ENCODE measurements around the gene NFE2L1. TPM values are rescaled to one million over a fixed set of nuclear protein-coding genes. Genes with fewer than 3 reads are reported as not detected.
"Not testable (repeated sequence)": the region's sequence is repeated elsewhere in the genome, so short reads cannot be mapped to it uniquely, and the experiment has no call there.

Gene NFE2L1, protein sequence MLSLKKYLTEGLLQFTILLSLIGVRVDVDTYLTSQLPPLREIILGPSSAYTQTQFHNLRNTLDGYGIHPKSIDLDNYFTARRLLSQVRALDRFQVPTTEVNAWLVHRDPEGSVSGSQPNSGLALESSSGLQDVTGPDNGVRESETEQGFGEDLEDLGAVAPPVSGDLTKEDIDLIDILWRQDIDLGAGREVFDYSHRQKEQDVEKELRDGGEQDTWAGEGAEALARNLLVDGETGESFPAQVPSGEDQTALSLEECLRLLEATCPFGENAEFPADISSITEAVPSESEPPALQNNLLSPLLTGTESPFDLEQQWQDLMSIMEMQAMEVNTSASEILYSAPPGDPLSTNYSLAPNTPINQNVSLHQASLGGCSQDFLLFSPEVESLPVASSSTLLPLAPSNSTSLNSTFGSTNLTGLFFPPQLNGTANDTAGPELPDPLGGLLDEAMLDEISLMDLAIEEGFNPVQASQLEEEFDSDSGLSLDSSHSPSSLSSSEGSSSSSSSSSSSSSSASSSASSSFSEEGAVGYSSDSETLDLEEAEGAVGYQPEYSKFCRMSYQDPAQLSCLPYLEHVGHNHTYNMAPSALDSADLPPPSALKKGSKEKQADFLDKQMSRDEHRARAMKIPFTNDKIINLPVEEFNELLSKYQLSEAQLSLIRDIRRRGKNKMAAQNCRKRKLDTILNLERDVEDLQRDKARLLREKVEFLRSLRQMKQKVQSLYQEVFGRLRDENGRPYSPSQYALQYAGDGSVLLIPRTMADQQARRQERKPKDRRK
- total RNA-seq: 911 TPM
- long read RNA-seq, full-length matches to known transcripts: 46 of 665 reads
- long read RNA-seq, partial matches to known transcripts: 522 of 665 reads
- long read RNA-seq, other reads (novel, unspliced or antisense): 97 of 665 reads

DNA sequence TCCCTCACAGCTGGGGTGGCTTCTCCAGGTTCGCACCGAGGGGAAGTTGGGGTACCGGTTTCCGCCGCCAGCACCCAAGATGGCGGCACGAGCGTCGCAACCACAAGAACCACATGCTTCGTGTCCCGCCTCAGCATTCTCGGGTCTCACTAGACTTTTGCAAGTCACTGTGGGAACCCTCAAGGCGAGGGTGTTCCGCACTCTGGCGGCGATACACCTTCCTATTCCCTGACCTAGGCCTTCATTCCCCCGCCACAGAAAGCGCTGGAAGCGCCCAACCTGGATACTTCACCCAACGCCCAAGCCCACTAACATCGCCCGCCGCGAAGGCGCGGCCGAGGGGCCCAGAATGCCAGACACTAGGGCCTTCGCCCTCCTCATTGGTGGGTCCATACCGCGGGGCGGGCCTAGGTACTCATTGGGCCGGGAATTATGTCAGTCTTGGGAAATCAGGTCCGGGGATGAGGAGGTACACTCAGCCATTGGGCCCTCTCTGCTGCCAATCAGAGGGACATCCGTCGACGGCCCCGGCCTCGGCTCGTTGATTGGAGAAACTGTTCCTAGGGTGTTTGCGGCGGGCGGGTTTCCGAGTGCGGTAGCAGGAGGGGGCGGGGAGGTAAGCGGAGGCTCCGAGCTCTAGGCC is at the start of gene NFE2L1:
NFE2L1 (plus strand) TSS at position 619 of the 643 bp plus-strand sequence. CDS start 2,760 bp downstream, outside the sequence.
- peak; percentile 100 for DNase-seq
- intact Hi-C loops (cut with DNase I): no loop called here
- ATAC-seq (ENCODE audit: poor library complexity): peak; percentile 81

DNA sequence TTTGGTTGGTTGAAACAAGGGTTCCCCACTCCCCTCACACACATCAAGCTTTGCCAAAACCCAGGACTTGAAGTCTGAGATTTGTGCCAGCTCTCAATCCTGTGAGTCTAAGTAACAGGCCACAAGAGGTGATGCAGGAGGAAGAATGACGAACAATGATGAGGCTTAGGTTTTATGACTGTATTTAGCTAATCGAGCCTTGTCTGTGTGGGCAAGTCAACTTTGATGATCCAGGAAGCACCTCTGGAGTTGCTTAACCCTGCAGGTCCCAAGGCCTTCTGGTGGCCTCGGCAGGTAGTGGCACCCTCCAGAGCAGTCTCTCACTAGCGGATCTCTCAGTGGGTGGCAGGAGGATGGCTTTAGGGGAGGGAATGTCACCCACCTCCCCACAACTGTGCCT is 48.6 kb upstream of the NFE2L1 start:
- ATAC-seq (ENCODE audit: poor library complexity) (no peak), DNase-seq (no peak)
- intact Hi-C loops (cut with DNase I): no loop called here

DNA sequence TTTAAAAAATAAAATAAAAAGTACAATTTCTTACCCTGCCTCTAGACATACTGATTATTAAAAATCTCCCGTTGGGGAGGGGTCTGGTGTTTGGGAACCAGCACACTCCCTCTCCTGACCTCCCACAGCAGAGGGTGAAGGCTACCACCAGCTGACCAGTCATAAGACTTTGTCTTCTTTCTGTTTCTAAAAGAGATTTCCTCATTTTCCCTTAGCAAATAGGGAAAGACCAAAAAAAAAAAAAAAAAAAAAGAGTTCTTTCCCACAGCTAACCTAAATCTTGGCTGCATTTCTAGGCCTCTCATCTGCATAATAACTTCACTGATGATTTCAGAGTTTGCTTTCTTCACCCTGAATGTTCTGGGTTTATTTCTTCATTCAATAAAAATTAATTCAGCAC is 47.0 kb upstream of the NFE2L1 start:
- ATAC-seq (ENCODE audit: poor library complexity) (peak; percentile 33), DNase-seq (no peak)
- intact Hi-C loops (cut with DNase I): no loop called here

DNA sequence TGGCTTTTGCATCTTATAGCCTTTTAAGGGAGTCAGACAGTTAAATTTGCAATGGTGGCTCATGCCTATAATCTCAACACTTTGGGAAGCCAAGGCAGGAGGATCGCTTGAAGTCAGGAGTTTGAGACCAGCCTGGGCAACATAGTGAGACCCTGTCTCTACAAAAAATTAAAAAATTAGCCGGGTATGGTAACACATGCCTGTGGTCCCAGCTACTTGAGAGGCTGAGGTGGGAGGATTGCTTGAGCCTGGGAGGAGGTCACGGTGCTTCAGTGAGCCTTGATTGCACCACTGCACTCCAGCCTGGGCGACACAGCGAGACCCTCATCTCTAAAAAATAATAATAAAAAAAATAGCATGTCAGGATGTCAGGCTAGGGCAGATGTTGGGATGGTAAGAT is 46.5 kb upstream of the NFE2L1 start:
- ATAC-seq (ENCODE audit: poor library complexity); DNase-seq; intact Hi-C loops (cut with DNase I): not testable (repeated sequence)

DNA sequence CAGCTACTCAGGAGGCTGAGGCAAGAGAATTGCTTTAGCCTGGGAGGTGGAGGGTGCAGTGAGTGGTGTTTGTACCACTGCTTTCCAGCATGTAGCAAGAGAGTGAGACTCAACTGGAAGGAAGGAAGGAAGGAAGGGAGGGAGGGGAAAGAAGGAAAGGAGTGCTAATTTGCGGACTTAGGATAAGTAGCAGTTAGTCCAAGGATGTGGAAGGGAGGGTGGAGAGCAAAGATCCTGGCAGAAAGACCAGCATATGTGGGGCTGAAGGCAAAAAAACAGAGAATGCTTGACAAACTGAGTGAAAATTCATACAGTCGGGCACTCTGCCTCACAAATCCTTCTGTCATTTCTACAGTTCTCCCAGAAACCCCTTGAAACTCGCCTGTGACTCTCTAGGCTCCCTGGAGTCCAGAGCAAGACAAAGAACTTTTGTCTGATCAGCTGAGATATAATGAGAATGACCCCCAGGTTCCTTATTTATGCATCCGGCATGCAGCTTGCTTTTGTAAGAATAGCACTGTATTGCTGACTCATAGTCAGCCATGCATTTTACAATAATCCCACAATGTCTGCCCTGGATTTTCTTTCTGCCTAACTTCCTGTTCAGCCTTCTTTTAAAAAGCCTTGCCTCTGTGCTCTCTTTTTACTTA is 45.8 kb upstream of the NFE2L1 start:
- intact Hi-C loops (cut with DNase I): no loop called here
- DNase-seq (no peak), ATAC-seq (ENCODE audit: poor library complexity) (peak; percentile 69)

DNA sequence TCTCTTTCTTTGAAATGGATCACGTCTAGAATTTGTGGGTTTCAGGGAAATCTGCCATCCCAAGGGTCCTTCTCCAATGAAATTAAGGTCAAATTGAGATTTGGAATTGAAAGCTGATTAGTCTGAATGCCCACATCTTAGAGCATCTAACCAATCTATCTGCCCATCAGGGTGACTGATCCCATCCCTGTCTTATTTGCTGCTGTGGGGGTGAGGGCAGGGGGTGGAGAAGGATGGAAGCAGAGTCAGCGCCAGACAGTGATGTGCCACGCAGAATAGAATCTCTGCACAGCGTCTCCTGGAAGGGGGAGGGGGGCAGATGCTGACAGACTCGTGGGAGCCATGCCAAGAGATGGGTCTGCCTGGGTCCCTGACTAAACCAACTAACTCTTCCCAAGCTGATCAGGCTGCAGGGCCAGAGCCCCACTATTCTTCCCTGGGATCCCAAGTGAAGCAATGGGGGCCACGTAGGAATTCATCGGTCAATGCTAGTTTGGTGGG is 45.2 kb upstream of the NFE2L1 start:
- DNase-seq (no peak), ATAC-seq (ENCODE audit: poor library complexity) (no peak)
- intact Hi-C loops (cut with DNase I): no loop called here

DNA sequence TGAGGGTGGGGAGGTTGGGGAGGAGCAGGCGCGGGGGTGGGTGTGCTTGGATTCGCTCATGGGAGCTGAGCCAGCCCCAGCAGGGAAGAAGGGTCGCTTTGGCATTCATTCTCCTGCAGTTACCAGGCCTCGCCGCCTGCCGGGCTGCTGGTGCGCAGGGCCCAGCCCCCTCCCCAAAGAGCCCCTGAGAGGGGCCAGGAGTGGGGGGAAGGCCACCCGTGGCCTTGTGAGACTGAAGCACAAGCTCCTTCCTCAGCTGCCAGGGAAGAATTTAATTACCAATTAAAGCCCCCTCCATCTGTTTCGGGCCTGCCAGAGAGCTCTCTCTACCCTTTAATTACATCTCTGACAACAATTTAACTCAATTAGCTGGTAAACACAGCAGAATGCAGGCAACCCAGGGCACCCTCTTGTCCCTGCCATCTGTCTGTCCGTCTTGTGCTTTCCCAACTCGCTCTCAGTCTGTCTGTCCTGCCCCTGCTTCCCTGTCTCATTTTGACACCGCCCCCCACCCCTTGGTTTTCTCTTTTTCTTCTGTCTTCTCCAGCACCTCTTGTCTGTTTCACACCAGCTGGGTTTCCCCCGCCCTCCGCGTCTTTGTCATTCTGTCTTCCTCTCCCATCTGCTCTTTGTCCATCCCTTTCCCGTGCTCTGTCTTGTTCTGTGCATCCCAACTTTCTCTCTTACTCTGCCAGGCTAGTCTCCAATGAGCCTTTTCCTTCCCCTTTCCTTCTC is 44.6 kb upstream of the NFE2L1 start:
- intact Hi-C loops (cut with DNase I): no loop called here
- DNase-seq: no peak
- no peak for ATAC-seq (ENCODE audit: poor library complexity)

DNA sequence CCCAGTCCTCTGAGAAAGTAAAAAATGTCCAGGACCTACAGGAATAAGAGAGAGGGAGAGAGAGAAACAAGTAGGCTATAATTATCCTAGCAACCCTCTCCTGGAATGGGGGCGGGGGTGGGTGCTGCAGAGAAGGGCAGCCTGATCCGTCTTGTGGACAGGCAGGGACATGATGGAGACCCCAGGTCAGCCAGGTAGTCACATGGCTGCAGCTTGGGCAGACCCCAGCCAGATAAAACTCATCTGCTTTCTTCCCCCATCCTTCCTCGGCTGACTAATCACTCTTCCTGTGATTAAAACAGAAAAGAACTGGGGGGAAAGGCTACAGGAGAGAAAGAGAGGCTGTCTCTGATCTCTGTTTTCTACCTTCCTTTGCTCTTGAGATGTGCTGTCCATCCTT is 43.2 kb upstream of the NFE2L1 start:
- no peak for DNase-seq
- intact Hi-C loops (cut with DNase I): no loop called here
- no peak for ATAC-seq (ENCODE audit: poor library complexity)

DNA sequence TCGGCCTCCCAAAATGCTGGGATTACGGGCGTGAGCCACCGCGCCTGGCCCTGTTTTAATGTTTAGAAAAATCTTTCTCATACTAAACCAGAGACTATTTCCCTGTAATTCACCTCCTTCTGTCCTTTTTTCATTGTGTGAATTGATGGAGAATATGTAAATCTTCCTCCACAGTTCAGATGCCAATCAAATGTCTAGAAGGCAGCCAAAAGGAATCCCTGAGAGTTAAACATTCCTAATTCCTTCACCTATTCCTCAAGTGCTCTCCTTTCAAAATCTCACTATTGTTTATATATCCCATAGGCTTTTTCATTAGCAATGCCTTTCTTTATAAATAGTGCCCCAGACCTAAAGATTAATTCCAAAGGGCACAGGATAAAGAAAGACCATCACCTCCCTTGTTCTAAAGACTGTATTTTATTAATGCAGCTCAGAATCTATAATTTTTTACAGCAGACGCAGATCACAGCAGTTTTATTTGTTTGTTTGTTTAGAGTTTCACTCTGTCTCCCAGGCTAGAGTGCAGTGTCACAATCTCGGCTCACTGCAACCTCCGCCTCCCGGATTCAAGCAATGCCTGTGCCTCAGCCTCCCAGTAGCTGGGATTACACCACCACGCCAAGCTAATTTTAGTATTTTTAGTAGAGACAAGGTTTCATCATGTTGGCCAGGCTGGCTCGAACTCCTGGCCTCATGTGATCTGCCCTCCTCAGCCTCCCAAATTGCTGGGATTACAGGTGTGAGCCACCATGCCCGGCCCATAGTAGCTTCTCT is 41.0 kb upstream of the NFE2L1 start:
- intact Hi-C loops (cut with DNase I): no loop called here
- DNase-seq (no peak), ATAC-seq (ENCODE audit: poor library complexity) (no peak)

DNA sequence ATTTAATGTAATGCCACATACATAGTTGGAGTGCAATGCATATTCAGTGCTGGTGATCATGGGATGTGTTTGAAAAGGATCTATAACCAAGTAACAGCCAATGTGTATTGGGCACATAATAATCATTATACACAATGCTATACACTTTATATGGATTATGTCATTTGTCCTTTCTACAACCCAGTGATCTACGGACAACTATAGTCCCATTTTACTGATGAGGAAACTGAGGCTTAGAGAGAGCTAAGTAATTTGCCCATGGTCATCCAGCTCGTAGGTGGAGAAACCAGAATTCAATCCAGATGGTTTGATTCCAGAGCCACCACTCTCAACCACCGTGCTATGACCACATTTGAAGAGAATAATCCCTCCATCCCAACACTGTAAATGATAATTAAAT is 38.0 kb upstream of the NFE2L1 start:
- ATAC-seq (ENCODE audit: poor library complexity) (no peak), DNase-seq (no peak)
- intact Hi-C loops (cut with DNase I): no loop called here

DNA sequence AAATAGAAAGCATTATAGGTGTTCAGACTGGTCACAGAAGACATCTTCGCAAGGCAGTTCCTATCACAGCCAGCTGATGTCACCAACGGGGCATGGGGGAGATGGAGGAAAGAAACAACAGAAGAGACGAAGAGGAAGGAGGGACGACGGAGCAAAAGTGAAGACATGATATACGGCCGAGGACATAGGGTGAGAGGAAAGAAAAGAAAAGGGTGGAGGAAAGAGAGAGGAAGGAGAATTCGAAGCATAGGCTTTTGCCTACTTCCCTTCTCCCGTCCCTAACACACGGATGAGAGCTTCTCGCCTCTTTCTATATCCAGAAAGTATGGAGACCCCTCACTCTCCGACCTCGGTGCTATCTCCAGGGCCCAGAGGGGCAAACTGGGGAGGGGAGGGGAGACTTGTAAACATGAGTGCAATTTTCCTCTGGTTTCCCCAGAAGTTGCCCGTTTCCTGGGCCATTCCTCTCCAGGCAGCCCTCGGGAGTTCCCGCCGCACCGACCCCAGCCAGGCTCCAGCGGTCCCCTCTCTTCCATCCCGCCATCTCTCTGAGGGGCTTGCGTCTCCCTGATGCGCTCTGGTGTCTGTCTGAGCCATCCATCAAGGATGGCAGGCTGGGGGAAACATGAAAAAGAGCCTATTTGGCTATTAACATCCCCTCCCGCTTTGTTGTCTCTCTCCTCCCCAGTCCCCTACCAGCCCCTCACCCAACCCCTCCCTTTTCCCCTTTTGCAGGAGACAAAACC is 36.6 kb upstream of the NFE2L1 start:
- ATAC-seq (ENCODE audit: poor library complexity): peak; percentile 58
- intact Hi-C loops (cut with DNase I): no loop called here
- DNase-seq: no peak

DNA sequence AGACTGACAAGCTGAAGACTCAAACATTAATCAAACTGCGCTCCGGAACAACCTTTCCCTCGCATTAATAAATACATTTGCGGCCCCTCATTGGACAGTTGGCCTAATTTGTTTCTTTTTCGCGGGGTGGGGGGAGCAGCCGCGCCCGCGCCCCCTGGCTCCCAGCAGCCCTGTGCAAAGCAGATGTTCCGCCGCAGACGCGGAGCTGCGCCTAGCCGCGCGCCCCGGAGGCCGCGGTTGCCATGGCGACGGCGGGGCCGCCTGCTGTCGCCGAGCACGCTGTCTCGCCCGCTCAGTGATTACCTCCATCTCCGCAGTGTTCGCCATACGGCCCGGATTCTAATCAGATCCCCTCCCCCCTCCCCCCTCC is 36.0 kb upstream of the NFE2L1 start:
- DNase-seq (peak; percentile 64), ATAC-seq (ENCODE audit: poor library complexity) (peak; percentile 52)
- intact Hi-C loops (cut with DNase I): no loop called here

DNA sequence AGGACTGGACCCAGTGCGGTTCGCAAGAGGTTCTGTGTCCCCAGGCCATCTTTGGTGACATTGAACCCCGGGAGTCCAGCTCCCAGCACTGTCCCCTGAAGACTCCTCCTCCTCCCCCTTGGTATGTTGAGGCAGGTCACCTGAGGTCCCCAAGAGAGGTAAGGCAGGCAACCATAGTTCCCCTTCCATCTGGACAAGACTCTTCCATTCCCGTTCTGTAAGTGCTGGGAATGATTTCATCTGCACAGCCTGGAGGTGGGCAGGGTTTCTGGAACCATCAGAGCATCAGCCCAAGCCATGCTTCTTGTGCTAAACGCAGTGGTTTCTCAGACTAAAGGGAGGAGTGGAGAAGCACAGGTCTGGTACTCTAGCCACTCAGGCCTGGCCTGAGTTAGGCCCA is 35.5 kb upstream of the NFE2L1 start:
- no peak for ATAC-seq (ENCODE audit: poor library complexity)
- DNase-seq: no peak
- intact Hi-C loops (cut with DNase I): no loop called here

DNA sequence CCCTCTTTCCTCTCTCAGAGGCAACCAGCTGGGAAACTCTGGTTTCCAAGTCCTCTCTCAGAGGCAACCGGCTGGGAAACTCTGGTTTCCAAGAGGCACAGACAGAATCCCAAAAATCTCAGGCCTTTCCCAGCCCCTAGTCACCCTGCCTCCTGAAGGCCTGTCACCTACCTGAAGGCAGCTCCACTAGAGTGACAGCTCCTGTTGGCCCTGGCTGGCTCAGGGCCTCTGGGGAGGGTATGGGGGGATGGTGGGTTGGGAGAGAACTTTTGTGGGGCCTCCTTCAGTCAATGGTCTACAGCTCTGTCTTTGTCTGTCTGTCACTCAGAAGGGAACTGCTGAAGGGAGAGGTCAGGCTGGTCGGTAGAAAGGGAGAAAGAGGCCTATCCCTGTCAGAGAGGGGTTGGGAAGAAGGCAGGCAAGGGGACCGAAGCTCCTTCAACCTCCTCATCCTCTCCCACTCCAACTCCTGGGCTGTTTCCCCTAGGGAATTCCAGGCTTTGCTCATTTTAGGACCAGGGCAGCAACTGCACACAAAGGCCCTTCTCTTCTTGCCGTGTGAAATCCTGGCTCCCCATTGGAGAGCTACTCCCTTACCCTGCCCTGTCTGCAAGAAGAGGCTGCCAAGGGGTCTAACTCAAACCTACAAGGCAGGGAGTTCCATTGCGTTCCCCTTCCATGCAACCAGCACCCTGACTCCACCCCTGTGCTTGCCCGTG is 34.1 kb upstream of the NFE2L1 start:
- DNase-seq (no peak), ATAC-seq (ENCODE audit: poor library complexity) (no peak)
- intact Hi-C loops (cut with DNase I): no loop called here

DNA sequence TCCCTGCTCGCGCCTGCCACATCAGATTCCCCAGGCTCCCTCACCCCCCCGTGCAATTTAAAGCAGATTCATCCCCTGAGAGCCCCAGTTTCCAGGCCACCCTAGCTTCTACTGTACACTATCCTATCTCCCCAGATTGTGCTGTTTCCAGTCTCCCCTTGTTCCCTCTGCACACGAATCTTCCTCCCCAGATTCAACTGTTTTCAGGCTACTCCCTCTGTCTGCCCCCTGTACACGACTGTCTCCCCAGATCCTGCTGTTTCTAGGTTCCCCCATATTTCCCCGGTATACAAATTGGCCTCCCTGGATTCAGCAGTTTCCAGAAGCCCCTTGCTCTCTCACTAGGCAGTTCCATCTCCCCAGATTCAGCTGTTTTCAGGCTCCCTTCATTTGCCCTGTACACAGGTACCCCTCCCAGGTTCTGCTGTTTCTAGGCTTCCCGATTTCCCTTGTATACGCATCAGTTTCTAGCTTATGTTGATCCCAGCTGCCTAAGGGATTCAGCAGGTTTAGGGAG is 33.5 kb upstream of the NFE2L1 start:
- no peak for DNase-seq
- no peak for ATAC-seq (ENCODE audit: poor library complexity)
- intact Hi-C loops (cut with DNase I): no loop called here

DNA sequence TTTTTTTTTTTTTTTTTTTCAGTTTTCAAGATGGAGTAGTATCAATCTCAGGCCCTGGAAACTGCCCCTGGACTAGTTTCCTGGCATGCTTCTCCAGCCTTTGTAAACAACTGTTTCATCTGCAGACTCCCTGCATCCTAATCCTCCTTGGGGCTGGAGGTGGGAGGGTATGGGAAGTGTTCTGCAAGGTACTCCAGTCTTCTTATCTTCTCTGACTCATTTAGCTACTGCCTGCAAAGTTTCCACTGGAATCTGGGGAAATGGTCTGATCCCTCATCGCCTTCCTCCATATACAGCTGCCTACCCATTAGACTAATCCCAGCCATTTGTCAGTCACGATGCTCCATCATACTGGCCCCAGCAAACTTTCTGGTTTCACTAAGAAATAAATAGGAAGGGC is 32.0 kb upstream of the NFE2L1 start:
- DNase-seq: no peak
- ATAC-seq (ENCODE audit: poor library complexity): no peak
- intact Hi-C loops (cut with DNase I): loop anchor here (2.0 kb wide), 1 partner anchor 37 kb away; no protein-coding TSS in a partner anchor

Data from Right ventricle myocardium superior (tissue), 1 donor.